ENCODE measurements around the gene CARD11.

CARD11 gene

GRCh38 chr7:2880051-2880450 lies 163.6 kb downstream of the CARD11 start:
- H3K4me3 ChIP-seq (ENCODE audit: low read depth in 1 of 2, low read length in 1 of 2), result no peak overlapping the region
- no peak overlapping the region for H3K27ac ChIP-seq
- TF ChIP-seq, protein P1, sequence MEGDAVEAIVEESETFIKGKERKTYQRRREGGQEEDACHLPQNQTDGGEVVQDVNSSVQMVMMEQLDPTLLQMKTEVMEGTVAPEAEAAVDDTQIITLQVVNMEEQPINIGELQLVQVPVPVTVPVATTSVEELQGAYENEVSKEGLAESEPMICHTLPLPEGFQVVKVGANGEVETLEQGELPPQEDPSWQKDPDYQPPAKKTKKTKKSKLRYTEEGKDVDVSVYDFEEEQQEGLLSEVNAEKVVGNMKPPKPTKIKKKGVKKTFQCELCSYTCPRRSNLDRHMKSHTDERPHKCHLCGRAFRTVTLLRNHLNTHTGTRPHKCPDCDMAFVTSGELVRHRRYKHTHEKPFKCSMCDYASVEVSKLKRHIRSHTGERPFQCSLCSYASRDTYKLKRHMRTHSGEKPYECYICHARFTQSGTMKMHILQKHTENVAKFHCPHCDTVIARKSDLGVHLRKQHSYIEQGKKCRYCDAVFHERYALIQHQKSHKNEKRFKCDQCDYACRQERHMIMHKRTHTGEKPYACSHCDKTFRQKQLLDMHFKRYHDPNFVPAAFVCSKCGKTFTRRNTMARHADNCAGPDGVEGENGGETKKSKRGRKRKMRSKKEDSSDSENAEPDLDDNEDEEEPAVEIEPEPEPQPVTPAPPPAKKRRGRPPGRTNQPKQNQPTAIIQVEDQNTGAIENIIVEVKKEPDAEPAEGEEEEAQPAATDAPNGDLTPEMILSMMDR (IDR thresholded peaks at IDR 0.05), result no peak
- H3K27me3 ChIP-seq, result peaks cover 15% of the 10 kb centered on the region
- no peaks in the 10 kb centered on the region for H3K36me3 ChIP-seq
- H3K4me1 ChIP-seq (ENCODE audit: control insufficient read depth in 1 of 2, insufficient read depth in 1 of 2, low read depth in 1 of 2, low read length in 1 of 2), result peaks cover 5 to 6% of the 10 kb centered on the region in 2 experiments
- H3K9me3 ChIP-seq, result no peaks in the 10 kb centered on the region

- Histone ChIP-seq H3K9me3 (no peaks in the 10 kb centered on the region), H3K27ac (no peak overlapping the region), H3K4me3 (ENCODE audit: low read depth in 1 of 2, low read length in 1 of 2) (no peak overlapping the region), H3K36me3 (no peaks in the 10 kb centered on the region), H3K4me1 (ENCODE audit: control insufficient read depth in 1 of 2, insufficient read depth in 1 of 2, low read depth in 1 of 2, low read length in 1 of 2) (peaks cover 5 to 6% of the 10 kb centered on the region in 2 experiments), H3K27me3 (peaks cover 20% of the 10 kb centered on the region)
- TF ChIP-seq, protein P1 (IDR thresholded peaks at IDR 0.05), result no peak
Observed at GRCh38 chr7:2879354-2879753, 164.3 kb downstream of the CARD11 start.

DNA sequence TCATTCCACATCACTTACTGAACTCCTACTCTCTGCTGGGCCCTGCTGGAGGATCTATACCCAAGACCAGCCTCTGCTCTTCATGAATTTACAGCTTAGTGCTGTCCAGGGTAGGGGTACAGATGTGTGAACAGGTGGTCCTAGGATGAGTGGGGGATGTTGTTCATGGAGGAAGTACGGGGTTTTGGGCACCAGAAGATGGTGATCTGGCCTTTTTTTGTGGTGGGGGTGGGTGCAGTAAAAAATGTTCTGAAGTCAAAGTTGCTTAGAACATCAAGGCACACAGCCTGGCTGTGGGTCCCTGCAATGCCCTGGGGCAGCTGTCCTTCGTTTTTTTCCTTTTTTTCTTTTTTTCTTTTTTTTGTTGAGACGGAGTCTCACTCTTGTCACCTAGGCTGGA lies 165.4 kb downstream of the CARD11 start:
- TF ChIP-seq, protein P1 (IDR thresholded peaks at IDR 0.05), result no peak
- Histone ChIP-seq H3K36me3 (no peaks in the 10 kb centered on the region), H3K4me1 (ENCODE audit: control insufficient read depth in 1 of 2, insufficient read depth in 1 of 2, low read depth in 1 of 2, low read length in 1 of 2) (peaks cover 5 to 6% of the 10 kb centered on the region in 2 experiments), H3K4me3 (ENCODE audit: low read depth in 1 of 2, low read length in 1 of 2) (no peak overlapping the region), H3K27me3 (peaks cover 28% of the 10 kb centered on the region), H3K9me3 (no peaks in the 10 kb centered on the region), H3K27ac (no peak overlapping the region)

DNA sequence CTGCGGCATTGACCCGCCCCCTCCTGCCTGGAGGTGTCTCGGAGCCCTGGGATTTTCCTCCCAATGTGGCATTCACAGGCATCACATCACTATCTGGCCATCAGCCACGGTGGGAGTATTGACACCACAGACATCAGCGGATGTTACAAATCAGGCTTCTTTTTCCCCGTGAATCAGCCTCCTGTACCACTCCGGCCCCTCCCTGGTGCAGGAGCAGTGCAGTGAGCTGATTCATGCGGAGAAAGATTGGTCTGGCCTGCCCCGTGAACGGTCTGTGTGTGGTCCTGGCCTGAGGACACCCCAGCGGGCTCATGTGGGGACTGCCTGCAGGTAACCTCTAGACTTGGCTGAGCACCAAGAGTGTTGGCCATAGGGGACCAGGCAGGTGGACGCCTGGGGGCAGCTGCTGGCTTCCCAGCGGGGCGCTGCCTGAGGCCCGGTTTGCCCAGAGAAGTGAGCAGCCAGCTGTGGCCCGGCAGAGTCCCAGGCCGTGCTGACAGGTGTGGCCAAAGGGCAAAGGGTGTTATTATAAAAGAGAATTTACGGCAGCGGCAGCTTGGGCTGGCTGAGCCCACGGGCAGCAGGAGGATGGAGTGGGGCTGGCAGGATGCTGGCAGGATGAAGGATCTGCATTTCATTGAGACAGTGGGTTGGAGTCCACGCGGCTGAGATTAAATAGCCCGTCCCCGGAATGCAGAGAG lies 167.5 kb downstream of the CARD11 start:
- H3K4me3 ChIP-seq (ENCODE audit: low read depth in 1 of 2, low read length in 1 of 2), result no peak overlapping the region
- peaks cover 5 to 6% of the 10 kb centered on the region in 2 experiments for H3K4me1 ChIP-seq (ENCODE audit: control insufficient read depth in 1 of 2, insufficient read depth in 1 of 2, low read depth in 1 of 2, low read length in 1 of 2)
- H3K9me3 ChIP-seq, result no peaks in the 10 kb centered on the region
- no peak overlapping the region for H3K27ac ChIP-seq
- peaks cover 19% of the 10 kb centered on the region for H3K27me3 ChIP-seq
- H3K36me3 ChIP-seq, result no peaks in the 10 kb centered on the region
- TF ChIP-seq, protein P1 (IDR thresholded peaks at IDR 0.05), result no peak

DNA sequence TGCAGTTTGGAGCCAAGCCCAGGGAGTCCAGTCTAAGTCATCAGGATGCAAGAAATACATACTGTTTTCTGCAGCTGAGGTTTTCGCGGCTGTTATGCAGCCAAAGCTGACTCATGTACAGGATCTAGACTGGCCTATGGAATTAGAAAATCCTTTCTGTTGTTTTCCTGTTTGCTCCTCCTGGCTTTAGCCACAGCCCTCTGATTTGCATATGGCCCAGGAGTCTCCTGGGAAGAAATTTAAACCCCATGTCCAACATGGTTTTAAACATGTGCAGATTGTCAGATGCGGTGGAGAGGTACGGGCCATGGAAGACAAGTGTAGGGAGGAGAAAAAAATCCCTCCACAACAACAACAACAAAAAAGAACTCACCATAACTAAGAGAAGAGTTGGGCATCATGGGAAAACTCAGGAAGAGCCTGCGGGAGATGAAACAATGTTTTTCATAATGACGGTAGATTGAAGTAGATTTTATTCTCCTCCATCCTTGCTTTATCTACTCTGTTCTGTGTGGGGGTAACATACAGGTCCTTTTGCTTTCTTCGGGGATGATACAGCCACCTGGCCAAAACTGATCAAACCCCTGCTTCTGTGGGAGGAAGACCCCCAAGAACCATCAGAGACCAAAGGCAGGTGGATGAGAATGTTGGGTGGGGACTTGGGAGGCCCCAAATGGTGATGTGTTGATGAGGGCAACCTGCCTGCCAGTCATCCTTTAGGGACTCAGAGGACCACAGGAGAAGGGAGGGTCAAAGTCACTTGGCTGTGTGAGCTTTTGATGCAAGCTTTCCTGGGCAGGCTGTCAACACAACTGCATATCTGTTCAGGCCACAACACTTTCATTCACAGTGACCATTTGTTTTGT lies 169.7 kb downstream of the CARD11 start:
- no peaks in the 10 kb centered on the region for H3K36me3 ChIP-seq
- peaks cover 19% of the 10 kb centered on the region for H3K27me3 ChIP-seq
- no peak overlapping the region for H3K27ac ChIP-seq
- no peaks in the 10 kb centered on the region for H3K9me3 ChIP-seq
- H3K4me1 ChIP-seq (ENCODE audit: control insufficient read depth in 1 of 2, insufficient read depth in 1 of 2, low read depth in 1 of 2, low read length in 1 of 2), result peaks cover 8 to 11% of the 10 kb centered on the region in 2 experiments
- TF ChIP-seq, protein P1 (IDR thresholded peaks at IDR 0.05), result no peak
- no peak overlapping the region for H3K4me3 ChIP-seq (ENCODE audit: low read depth in 1 of 2, low read length in 1 of 2)
